Measurements from ENCODE around the gene SUMF1. TPM values are rescaled to one million over a fixed set of nuclear protein-coding genes. Genes with fewer than 3 reads are reported as not detected.
"Not testable (repeated sequence)": the region's sequence is repeated elsewhere in the genome, so short reads cannot be mapped to it uniquely, and the experiment has no call there.

Gene SUMF1
- total RNA-seq, 1 donor = 41.9 TPM

- TF ChIP-seq CTCF (IDR thresholded peaks at IDR 0.05; ENCODE audit: insufficient read depth, low read depth, low read length) = no peak
- no peak overlapping the region for H3K4me3 ChIP-seq (ENCODE audit: low read depth, low read length)
- no peak for DNase-seq (ENCODE audit: low read depth)
Observed at GRCh38 chr3:4461468-4462090, 5.5 kb downstream of the SUMF1 start.

GRCh38 chr3:4460334-4460733 lies 6.7 kb downstream of the SUMF1 start:
- no peak for DNase-seq (ENCODE audit: low read depth)
- H3K4me3 ChIP-seq (ENCODE audit: low read depth, low read length) = no peak overlapping the region
- TF ChIP-seq CTCF (IDR thresholded peaks at IDR 0.05; ENCODE audit: insufficient read depth, low read depth, low read length) = no peak

- DNase-seq (ENCODE audit: low read depth) = no peak
- no peak for TF ChIP-seq CTCF (IDR thresholded peaks at IDR 0.05; ENCODE audit: insufficient read depth, low read depth, low read length)
- no peak overlapping the region for H3K4me3 ChIP-seq (ENCODE audit: low read depth, low read length)
Observed at GRCh38 chr3:4458961-4459360, 8.1 kb downstream of the SUMF1 start.

GRCh38 chr3:4456780-4457179 lies 10.3 kb downstream of the SUMF1 start:
- DNase-seq (ENCODE audit: low read depth); H3K4me3 ChIP-seq (ENCODE audit: low read depth, low read length): not testable (repeated sequence)

- H3K4me3 ChIP-seq (ENCODE audit: low read depth, low read length) = no peak overlapping the region
- TF ChIP-seq CTCF (IDR thresholded peaks at IDR 0.05; ENCODE audit: insufficient read depth, low read depth, low read length) = no peak
- DNase-seq (ENCODE audit: low read depth) = peak; percentile 3
Observed at GRCh38 chr3:4454142-4454541, 12.9 kb downstream of the SUMF1 start.

- TF ChIP-seq CTCF (IDR thresholded peaks at IDR 0.05; ENCODE audit: insufficient read depth, low read depth, low read length) = no peak
- no peak overlapping the region for H3K4me3 ChIP-seq (ENCODE audit: low read depth, low read length)
- DNase-seq (ENCODE audit: low read depth) = no peak
Observed at GRCh38 chr3:4449043-4449805, 17.8 kb downstream of the SUMF1 start.

- DNase-seq (ENCODE audit: low read depth) = no peak
- TF ChIP-seq CTCF (IDR thresholded peaks at IDR 0.05; ENCODE audit: insufficient read depth, low read depth, low read length) = no peak
- no peak overlapping the region for H3K4me3 ChIP-seq (ENCODE audit: low read depth, low read length)
Observed at GRCh38 chr3:4448187-4448586, 18.9 kb downstream of the SUMF1 start.

Data from fibroblast of villous mesenchyme (primary cell).